ENCODE measurements around the gene SLC25A38. TPM values are rescaled to one million over a fixed set of nuclear protein-coding genes. Genes with fewer than 3 reads are reported as not detected.

Gene SLC25A38
- total and polyA plus RNA-seq, 2 donors from 2014 or later, result 24.9 to 42.3 TPM

DNA sequence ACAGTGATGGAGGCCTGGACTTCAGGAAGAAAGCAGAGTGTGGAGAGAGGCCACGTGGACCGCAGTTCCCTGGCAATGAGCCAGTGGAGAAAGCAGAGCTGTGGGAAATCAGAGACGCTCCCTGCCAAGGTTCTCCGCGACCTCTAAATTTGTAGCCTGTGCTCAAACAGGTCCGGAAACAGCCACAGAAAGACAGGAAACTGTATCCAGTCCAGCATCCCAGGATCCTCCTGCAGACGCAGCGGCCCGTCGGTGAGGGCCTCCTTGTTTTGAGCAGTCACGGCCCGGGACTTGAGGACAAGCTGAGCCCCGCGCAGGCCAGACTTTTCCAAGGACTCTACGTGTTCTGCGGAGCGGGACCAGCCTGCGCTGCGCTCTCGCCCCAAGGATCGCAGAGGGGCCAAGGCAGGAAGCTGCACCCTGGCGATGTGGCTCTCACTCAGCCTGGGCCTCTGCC is 45.6 kb downstream of the SLC25A38 start:
- FAIRE-seq, result no peak
- H3K9me3 ChIP-seq (ENCODE audit: control insufficient read depth in 2 of 3, insufficient read depth in 1 of 3, low read length in 3 of 3), result no peaks in the 10 kb centered on the region
- H3K27me3 ChIP-seq (ENCODE audit: control insufficient read depth, insufficient read depth, low read length), result no peaks in the 10 kb centered on the region
- TF ChIP-seq, protein P1, sequence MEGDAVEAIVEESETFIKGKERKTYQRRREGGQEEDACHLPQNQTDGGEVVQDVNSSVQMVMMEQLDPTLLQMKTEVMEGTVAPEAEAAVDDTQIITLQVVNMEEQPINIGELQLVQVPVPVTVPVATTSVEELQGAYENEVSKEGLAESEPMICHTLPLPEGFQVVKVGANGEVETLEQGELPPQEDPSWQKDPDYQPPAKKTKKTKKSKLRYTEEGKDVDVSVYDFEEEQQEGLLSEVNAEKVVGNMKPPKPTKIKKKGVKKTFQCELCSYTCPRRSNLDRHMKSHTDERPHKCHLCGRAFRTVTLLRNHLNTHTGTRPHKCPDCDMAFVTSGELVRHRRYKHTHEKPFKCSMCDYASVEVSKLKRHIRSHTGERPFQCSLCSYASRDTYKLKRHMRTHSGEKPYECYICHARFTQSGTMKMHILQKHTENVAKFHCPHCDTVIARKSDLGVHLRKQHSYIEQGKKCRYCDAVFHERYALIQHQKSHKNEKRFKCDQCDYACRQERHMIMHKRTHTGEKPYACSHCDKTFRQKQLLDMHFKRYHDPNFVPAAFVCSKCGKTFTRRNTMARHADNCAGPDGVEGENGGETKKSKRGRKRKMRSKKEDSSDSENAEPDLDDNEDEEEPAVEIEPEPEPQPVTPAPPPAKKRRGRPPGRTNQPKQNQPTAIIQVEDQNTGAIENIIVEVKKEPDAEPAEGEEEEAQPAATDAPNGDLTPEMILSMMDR (IDR thresholded peaks at IDR 0.05; ENCODE audit: borderline replicate concordance, extremely low read depth, insufficient read depth), result no peak
- no peak overlapping the region for H3K27ac ChIP-seq (ENCODE audit: low read depth in 2 of 2, low read length in 2 of 2)
- no peak overlapping the region for H3K9ac ChIP-seq (ENCODE audit: low read length in 3 of 3)
- intact Hi-C loops (cut with DNase I), result no loop called here
- H3K36me3 ChIP-seq (ENCODE audit: control insufficient read depth in 2 of 3, insufficient read depth in 3 of 3, low read length in 3 of 3), result no peaks in the 10 kb centered on the region
- DNase-seq, result peak in 1 of 5 donors; percentile 35
- H3K4me3 ChIP-seq (ENCODE audit: low read length in 3 of 3), result no peak overlapping the region
- H3K4me1 ChIP-seq (ENCODE audit: control insufficient read depth in 2 of 3, insufficient read depth in 2 of 3, low read depth in 1 of 3, low read length in 3 of 3), result peaks cover 0 to 4% (median 3%) of the 10 kb centered on the region in 3 donors

DNA sequence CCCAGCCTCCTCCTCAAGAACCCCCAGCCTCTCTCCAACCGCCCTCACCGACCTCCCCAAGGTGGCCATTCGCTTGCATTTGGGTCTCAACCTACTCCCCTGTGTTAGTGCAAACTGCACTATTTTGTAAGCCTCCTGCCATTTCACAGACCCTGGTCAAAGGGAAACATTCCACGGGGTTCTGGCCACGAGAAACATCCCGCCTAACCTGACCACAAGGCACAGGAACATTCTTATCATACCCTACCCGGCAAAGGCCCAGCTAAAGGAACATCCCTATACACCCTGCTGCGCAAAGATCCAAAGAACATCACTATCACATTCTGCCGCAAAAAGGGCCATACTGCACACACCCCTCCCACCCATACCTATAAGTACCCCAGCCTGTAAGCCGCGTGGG is 46.3 kb downstream of the SLC25A38 start:
- Histone ChIP-seq H3K4me1 (ENCODE audit: control insufficient read depth in 2 of 3, insufficient read depth in 2 of 3, low read depth in 1 of 3, low read length in 3 of 3) (peaks cover 0 to 4% (median 3%) of the 10 kb centered on the region in 3 donors), H3K9ac (ENCODE audit: low read length in 3 of 3) (no peak overlapping the region), H3K36me3 (ENCODE audit: control insufficient read depth in 2 of 3, insufficient read depth in 3 of 3, low read length in 3 of 3) (no peaks in the 10 kb centered on the region), H3K4me3 (ENCODE audit: low read length in 3 of 3) (no peak overlapping the region), H3K27me3 (ENCODE audit: control insufficient read depth, insufficient read depth, low read length) (no peaks in the 10 kb centered on the region), H3K27ac (ENCODE audit: low read depth in 2 of 2, low read length in 2 of 2) (no peak overlapping the region), H3K9me3 (ENCODE audit: control insufficient read depth in 2 of 3, insufficient read depth in 1 of 3, low read length in 3 of 3) (no peaks in the 10 kb centered on the region)
- TF ChIP-seq, protein P1 (IDR thresholded peaks at IDR 0.05; ENCODE audit: borderline replicate concordance, extremely low read depth, insufficient read depth), result no peak
- intact Hi-C loops (cut with DNase I), result no loop called here
- FAIRE-seq, result no peak
- no peak for DNase-seq

DNA sequence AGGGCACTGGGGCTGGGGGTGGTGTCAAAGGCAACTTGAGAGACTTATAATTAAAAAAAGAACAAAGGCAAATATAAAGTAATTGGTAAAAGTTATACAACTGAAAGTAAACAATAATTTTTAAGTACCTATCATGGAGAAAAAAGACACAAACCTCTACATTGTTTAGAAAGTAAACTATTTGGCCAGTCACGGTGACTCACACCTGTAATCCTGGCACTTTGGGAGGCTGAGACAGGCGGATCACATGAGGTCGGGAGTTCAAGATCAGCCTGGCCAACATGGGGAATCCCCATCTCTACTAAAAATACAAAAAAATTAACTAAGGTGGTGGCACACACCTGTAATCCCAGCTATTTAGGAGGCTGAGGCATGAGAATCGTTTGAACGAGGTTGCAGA is 49.2 kb downstream of the SLC25A38 start:
- peaks cover 0 to 4% (median 3%) of the 10 kb centered on the region in 3 donors for H3K4me1 ChIP-seq (ENCODE audit: control insufficient read depth in 2 of 3, insufficient read depth in 2 of 3, low read depth in 1 of 3, low read length in 3 of 3)
- no peaks in the 10 kb centered on the region for H3K9me3 ChIP-seq (ENCODE audit: control insufficient read depth in 2 of 3, insufficient read depth in 1 of 3, low read length in 3 of 3)
- H3K9ac ChIP-seq (ENCODE audit: low read length in 3 of 3), result no peak overlapping the region
- no peaks in the 10 kb centered on the region for H3K36me3 ChIP-seq (ENCODE audit: control insufficient read depth in 2 of 3, insufficient read depth in 3 of 3, low read length in 3 of 3)
- FAIRE-seq (no peak), DNase-seq (no peak)
- TF ChIP-seq, protein P1 (IDR thresholded peaks at IDR 0.05; ENCODE audit: borderline replicate concordance, extremely low read depth, insufficient read depth), result no peak
- H3K4me3 ChIP-seq (ENCODE audit: low read length in 3 of 3), result no peak overlapping the region
- H3K27me3 ChIP-seq (ENCODE audit: control insufficient read depth, insufficient read depth, low read length), result no peaks in the 10 kb centered on the region
- no peak overlapping the region for H3K27ac ChIP-seq (ENCODE audit: low read depth in 2 of 2, low read length in 2 of 2)
- intact Hi-C loops (cut with DNase I), result no loop called here

DNA sequence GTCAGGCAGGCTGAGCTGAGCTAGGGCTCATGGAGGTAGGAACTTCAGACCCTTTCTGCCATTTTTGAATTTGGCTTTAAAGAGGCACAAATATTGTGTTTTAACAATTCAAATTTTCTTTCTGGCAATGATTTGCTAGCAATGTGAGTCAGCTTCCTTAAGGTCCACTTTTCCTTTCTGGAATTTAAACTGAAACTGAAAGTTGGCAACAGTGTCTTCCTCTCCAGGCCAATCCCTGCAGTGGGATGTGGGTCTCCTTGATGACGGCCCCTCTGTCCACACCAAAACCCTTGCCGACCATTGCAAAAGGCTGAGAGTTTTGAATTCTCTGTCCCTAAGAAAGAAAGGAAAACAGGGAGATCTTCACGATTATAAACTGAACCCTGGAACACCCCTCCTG is 50.5 kb downstream of the SLC25A38 start:
- no peaks in the 10 kb centered on the region for H3K27me3 ChIP-seq (ENCODE audit: control insufficient read depth, insufficient read depth, low read length)
- peak overlapping the region in 2 of 3 donors; percentile 1 to 10 for H3K4me3 ChIP-seq (ENCODE audit: low read length in 3 of 3)
- H3K9ac ChIP-seq (ENCODE audit: low read length in 3 of 3), result no peak overlapping the region
- H3K9me3 ChIP-seq (ENCODE audit: control insufficient read depth in 2 of 3, insufficient read depth in 1 of 3, low read length in 3 of 3), result no peaks in the 10 kb centered on the region
- intact Hi-C loops (cut with DNase I), result no loop called here
- TF ChIP-seq, protein P1 (IDR thresholded peaks at IDR 0.05; ENCODE audit: borderline replicate concordance, extremely low read depth, insufficient read depth), result no peak
- FAIRE-seq (no peak), DNase-seq (no peak)
- peaks cover 0 to 4% (median 3%) of the 10 kb centered on the region in 3 donors for H3K4me1 ChIP-seq (ENCODE audit: control insufficient read depth in 2 of 3, insufficient read depth in 2 of 3, low read depth in 1 of 3, low read length in 3 of 3)
- no peaks in the 10 kb centered on the region for H3K36me3 ChIP-seq (ENCODE audit: control insufficient read depth in 2 of 3, insufficient read depth in 3 of 3, low read length in 3 of 3)
- peak overlapping the region; percentile 34 to 59 for H3K27ac ChIP-seq (ENCODE audit: low read depth in 2 of 2, low read length in 2 of 2)

Measured in kidney (tissue), 14 donors.